ENCODE measurements around the gene POLR1B. TPM values are rescaled to one million over a fixed set of nuclear protein-coding genes. Genes with fewer than 3 reads are reported as not detected.

Gene POLR1B
- total and polyA plus RNA-seq, 10 of the 15 experiments (the other 5 are each of a cell fraction or from before 2014, with no cell fraction given): 13.4 to 55.8 (median 35.9) TPM

- peaks cover 10% of the 10 kb centered on the region for H3K4me1 ChIP-seq (ENCODE audit: control insufficient read depth, insufficient read depth, low read length)
- H3K27me3 ChIP-seq (replicated peaks in 1 of 2; ENCODE audit: control insufficient read depth in 2 of 2, insufficient read depth in 2 of 2, low read length in 1 of 2): no peaks in the 10 kb centered on the region; a peak in 1 of 4 replicates
- no peak overlapping the region for H2AFZ ChIP-seq (ENCODE audit: control insufficient read depth, low read depth, low read length)
- H3K27ac ChIP-seq (ENCODE audit: control insufficient read depth, insufficient read depth): no peak overlapping the region
- no peaks in the 10 kb centered on the region for H4K20me1 ChIP-seq (ENCODE audit: control insufficient read depth, insufficient read depth)
- 86% methylated on average over 6 of the region's 6 CpGs for WGBS (ENCODE audit: insufficient coverage, insufficient replicate concordance, low lambda C conversion rate, missing lambda C conversion rate)
- CTCF ChIA-PET: no interaction called here
- H3K36me3 ChIP-seq (ENCODE audit: control insufficient read depth in 2 of 2, insufficient read depth in 2 of 2, low read length in 1 of 2): peaks cover 0 to 9% of the 10 kb centered on the region in 2 experiments; a peak in 1 of 4 replicates
- SMC1A ChIA-PET (ENCODE audit: uncharacterized antibody, unreplicated experiment): no interaction called here
- intact Hi-C loops (cut with micrococcal nuclease; ENCODE audit: unreplicated experiment): no loop called here
- peaks cover 11% of the 10 kb centered on the region for H3K79me2 ChIP-seq (ENCODE audit: control insufficient read depth, insufficient read depth, low read length)
- POLR2A ChIA-PET: interaction anchor here (0.5 to 0.7 kb wide), 2 partner anchors 68 to 106 kb away, joined by 3 to 5 read pairs; no protein-coding TSS in a partner anchor
- DNase-seq (ENCODE audit: low read depth, low spot score) (no peak), ATAC-seq (no peak), FAIRE-seq (no peak)
- in situ Hi-C loops (cut with MboI): no loop called here
- no TSS peak for BruUV-seq (replicated peaks)
- RAD21 ChIA-PET (ENCODE audit: unreplicated experiment): no interaction called here
- no peak overlapping the region for H3K9ac ChIP-seq (ENCODE audit: control insufficient read depth, insufficient read depth, low read length)
- no peaks in the 10 kb centered on the region for H3K9me3 ChIP-seq (replicated peaks; ENCODE audit: control insufficient read depth, insufficient read depth, low read length)
- no peak overlapping the region for H3K4me3 ChIP-seq
- H3K4me2 ChIP-seq (ENCODE audit: control insufficient read depth, insufficient read depth): no peak overlapping the region
- TF ChIP-seq CHD2 (IDR thresholded peaks at IDR 0.05; ENCODE audit: borderline replicate concordance, low read depth, low read length): no peak
- no peak for TF ChIP-seq EZH2 (IDR thresholded peaks at IDR 0.05; ENCODE audit: borderline replicate concordance, control insufficient read depth, low read depth, low read length)
- no peak for TF ChIP-seq PRDM15 (CRISPR knock-in tag; IDR thresholded peaks at IDR 0.05)
- TF ChIP-seq YY1 (IDR thresholded peaks at IDR 0.05; ENCODE audit: low read depth, low read length): no peak
- no peak for TF ChIP-seq ETV6 (conservative IDR thresholded peaks at IDR 0.05 in 1 of 2, IDR thresholded peaks at IDR 0.05 in 1 of 2; ENCODE audit: borderline replicate concordance in 1 of 2, low read depth in 1 of 2)
- no peak for TF ChIP-seq RAD21 (IDR thresholded peaks at IDR 0.05; ENCODE audit: insufficient read depth, low read depth, low read length)
- TF ChIP-seq FOXK2 (IDR thresholded peaks at IDR 0.05): no peak
- TF ChIP-seq EGR1 (IDR thresholded peaks at IDR 0.05; ENCODE audit: borderline replicate concordance in 1 of 2, low read depth in 2 of 2, low read length in 2 of 2): no peak
- no peak for TF ChIP-seq CTCF (IDR thresholded peaks at IDR 0.05 in 2 of 3, conservative IDR thresholded peaks at IDR 0.05 in 1 of 3; ENCODE audit: control insufficient read depth in 2 of 3, extremely low read depth in 1 of 3, insufficient read depth in 1 of 3, low read depth in 3 of 3, low read length in 3 of 3)
- no peak for TF ChIP-seq GATAD2B (conservative IDR thresholded peaks at IDR 0.05; ENCODE audit: low read depth)
- no peak for TF ChIP-seq CBFB (IDR thresholded peaks at IDR 0.05; ENCODE audit: low read depth)
- no peak for TF ChIP-seq MTA2 (IDR thresholded peaks at IDR 0.05; ENCODE audit: low read depth)
- TF ChIP-seq ZNF24 (IDR thresholded peaks at IDR 0.05): no peak
- TF ChIP-seq E2F8 (IDR thresholded peaks at IDR 0.05; ENCODE audit: low read depth, partially characterized antibody): no peak
- TF ChIP-seq MYB (IDR thresholded peaks at IDR 0.05; ENCODE audit: borderline replicate concordance, low read depth, low read length): no peak
- TF ChIP-seq NFYA (IDR thresholded peaks at IDR 0.05; ENCODE audit: borderline replicate concordance, low read depth, low read length): no peak
Measured at GRCh38 chr2:112588611-112589045, 46.4 kb downstream of the POLR1B start.

Data from GM12878 (cell line).